NCI-H2029 (cell line): Measurements from ENCODE around the gene CAPZB.

Experiments used
- DNase-seq: peaks from one replicate; lab custom pipeline; 2025; lab: John Stamatoyannopoulos, UW

CAPZB gene

DNA sequence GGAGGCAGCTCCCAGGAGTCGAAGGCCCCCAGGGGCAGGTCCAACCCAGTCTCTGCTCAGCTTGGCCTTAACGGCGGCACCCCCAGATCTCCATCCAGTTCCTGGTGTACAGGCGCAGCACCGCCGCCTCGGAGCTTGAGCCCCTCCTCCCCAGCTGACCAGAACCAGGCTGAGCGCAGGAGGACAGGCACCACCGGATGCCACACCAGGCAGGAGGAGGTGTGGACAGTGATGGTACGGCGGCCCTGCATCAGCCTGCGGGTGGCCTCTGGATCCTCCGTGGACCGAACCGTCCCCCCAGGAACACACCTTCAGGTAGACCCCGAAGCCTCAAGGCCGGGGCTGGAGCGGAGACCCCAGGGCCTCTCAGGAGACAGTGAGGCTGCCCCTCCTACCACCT is 156.9 kb downstream of the CAPZB start:
- no peak for DNase-seq

DNA sequence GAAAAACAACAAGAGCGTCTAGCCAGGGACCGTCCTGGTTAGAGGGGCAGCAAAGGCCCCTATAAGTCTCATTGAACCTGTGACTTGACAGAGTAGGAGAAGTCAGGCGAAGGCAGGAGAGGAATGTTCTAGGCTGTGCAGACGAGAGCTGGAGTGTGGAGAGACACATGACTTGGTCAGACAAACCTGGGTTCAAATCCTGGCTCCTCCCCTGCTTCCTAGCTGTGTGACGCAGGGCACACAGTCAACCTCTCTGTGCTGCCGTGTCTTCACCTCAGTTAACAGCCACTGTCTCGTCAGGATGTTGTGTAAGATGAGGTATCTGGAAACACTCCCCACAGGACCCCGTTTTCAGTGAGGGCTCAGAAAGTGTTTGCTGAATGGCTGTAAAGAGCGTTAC is 157.6 kb downstream of the CAPZB start:
- DNase-seq: no peak

DNA sequence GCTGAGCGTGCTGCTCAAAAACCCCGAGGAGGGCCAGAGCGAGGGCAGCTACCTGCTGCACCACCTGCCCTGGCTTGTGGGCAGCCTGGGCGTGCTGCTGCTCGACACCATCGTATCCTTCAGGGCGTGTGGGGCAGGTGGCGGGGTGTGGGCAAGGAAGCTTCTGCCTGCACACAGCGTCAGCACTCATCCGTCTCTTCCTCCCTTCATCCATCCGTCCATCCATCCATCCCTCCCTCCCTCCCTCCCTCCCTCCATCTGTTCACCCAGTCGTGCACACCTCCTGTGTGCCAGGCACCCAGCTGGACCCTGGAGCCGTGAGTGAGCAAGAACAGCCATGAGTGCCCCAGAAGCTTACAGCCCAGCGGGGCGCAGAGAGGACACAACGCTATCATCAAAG is 158.0 kb downstream of the CAPZB start:
- no peak for DNase-seq

DNA sequence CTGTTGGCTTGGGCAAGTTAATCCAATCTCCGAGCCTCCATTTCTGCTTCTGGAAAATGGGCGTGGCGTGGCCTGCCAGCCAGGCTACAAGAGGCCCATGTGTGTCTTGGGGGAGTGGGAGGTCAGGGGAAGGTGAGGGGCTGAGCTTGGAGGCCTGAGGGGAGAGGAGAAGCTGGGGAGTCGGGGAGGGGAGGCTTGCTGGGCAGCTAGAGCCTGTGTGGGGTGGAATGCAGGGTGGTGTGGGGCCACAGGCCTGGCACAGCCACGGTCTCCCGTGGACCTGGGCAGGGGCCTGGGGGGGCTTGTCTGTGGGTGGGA is 158.6 kb downstream of the CAPZB start:
- no peak for DNase-seq

DNA sequence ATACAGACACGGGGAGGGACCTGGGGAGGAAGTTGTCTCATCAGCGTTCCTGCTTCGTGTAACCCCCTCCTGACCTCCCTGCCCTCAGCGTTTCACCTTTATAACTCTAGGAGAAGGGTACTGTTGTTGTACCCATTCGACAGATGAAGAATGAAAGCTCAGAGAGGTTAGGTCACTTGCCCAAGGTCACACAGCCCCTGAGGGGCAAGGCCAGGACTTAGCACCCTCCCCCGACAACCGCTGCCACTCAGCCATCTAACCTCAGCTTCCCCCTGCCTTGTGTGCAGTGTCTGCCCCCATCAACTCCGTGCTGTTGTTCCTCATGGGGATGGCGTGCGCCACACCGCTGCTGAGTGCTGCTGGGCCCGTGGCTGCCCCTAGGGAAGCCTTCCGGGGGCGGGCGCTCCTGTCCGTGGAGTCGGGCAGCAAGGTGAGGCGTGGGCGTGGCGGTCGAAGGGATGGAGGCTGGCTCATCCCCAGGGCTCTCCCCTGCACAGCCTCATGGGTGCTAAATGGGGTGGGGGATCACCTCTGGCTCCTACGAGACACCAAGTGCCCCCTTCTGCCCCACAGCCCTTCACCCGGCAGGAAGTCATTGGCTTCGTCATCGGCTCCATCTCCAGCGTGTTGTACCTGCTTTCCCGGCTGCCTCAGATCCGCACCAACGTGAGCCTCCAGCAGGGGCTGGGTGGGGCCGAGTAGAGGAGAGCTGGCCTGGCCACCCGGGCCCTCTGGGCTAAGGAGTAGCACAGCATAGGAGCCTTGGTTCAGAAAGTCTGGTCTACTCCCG is 159.2 kb downstream of the CAPZB start:
- no peak for DNase-seq

DNA sequence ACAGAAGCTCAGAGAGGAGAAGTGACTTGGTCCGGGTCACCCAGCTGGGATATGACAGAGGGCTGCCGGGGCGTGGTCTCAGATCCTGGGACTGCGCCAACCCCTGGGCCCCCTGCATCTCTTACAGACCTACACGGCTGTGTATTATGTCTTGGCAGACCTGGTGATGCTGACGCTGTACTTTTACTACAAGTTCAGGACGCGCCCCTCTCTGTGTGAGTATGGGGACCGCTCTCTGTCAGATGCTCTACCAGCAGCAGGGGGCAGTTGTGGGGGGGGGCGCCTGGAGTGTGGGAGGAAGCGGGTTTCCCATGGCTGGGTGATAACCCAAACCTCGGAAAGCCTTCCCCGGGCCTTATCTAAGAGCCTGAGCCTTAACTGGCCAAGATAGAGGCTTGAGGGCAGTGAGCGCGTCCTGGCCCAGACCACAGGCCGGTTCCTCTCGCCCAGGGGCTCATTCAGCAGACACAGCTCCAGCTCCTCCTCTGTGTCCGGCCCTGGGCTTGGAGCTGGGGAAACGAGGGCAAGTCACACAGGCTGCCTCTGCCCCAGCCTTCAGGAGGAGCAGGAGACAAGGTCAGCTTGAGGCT is 159.9 kb downstream of the CAPZB start:
- DNase-seq: no peak

DNA sequence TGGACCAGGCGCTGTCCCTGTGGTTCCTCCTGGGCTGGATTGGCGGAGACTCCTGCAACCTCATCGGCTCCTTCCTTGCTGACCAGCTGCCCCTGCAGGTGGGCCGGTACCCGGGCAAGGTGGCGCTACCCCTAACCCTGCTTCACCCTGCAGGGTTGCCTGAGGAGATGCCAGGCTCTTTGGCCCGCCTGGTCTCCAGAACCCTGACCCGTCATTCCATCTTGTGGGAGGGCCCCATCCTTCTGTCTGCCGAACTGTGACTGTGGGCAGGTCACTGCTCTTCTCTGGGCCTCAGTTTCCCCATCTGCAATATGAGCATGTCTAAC is 160.7 kb downstream of the CAPZB start:
- DNase-seq: no peak

DNA sequence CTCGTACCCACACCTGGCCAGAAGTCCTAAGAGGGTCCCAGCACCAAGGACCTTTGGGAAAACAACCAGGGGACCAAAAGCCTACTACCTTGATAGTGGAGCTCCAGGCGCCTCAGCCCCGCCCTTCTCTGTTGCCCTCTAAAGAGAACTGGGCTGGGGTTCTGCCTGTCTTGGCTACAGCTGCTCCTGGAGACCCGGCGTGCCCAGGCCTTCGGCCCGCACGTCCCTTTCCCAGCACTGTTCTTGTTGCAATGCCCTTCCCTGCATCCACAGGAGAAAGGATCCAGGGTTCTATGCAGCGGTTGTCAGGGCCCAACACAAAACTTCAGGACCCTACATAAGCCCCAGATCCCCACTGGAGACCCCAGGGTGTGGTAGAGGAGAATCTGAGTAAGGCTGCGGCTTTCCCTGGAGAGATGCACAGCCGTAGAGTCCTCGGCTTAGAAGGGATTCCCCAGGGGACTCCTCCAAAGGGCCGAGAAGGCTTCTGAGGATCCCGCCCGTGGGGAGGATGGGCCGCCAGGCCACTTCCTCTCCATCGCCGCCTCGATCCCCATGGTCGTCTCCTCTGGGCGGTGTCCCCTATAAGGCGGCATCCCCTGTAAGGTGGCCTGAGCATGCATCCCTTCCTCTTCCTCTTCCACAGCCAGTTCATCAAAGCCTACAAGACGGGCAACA is 161.2 kb downstream of the CAPZB start:
- DNase-seq: no peak

DNA sequence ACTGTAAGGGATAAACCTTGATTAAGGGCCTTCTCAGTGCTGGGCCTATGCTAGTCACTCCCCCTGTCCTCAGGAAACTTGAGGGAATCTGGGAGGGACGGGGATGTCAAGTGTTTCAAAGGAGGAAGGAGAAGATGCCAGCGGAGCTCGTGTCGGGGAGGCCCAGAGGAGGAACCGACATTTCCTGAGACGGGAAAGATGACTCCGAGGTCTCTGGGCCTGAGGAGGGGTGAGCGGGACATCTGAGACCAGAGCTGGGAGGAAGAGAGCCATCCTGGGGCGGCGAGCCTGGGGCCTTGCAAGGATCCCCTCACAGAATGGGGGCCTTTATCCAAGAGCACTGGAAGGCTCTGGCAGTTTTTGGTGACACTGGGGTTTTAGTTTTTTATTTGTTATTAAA is 162.9 kb downstream of the CAPZB start:
- DNase-seq: no peak

DNA sequence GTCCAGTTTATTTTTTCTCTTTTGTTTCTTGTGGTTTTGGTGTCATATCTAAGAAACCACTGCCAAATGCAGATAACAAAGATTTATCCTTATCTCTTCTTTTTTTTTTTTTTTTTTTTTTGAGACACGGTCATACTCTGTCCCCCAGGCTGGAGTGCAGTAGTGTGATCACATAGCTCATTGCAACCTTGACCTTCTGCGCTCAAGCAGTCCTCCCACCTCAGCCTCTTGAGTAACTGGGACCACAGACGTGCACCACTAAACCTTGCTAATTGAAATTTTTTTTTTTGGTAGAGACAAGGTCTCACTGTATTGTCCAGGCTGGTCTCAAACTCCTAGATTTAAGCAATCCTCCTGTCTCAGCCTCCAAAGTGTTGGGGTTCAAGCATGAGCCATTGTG is 164.3 kb downstream of the CAPZB start:
- no peak for DNase-seq

DNA sequence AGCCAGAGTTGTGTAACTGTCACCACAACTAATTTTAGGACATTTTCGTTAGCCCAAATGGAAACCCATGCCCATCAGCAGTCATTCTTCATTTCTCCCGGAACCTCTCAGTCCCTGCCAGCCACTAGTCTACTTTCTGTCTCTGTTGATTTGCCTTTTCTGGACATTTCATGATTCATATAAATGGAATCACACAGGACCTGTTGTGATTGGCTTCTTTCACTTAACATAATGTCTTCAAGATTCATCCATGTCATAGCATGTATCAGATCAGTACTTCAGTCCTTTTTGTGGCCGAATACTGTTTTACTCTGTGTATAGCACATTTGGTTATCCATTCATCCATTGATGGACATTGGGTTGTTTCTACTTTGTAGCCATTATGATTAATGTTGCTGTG is 166.1 kb downstream of the CAPZB start:
- no peak for DNase-seq

DNA sequence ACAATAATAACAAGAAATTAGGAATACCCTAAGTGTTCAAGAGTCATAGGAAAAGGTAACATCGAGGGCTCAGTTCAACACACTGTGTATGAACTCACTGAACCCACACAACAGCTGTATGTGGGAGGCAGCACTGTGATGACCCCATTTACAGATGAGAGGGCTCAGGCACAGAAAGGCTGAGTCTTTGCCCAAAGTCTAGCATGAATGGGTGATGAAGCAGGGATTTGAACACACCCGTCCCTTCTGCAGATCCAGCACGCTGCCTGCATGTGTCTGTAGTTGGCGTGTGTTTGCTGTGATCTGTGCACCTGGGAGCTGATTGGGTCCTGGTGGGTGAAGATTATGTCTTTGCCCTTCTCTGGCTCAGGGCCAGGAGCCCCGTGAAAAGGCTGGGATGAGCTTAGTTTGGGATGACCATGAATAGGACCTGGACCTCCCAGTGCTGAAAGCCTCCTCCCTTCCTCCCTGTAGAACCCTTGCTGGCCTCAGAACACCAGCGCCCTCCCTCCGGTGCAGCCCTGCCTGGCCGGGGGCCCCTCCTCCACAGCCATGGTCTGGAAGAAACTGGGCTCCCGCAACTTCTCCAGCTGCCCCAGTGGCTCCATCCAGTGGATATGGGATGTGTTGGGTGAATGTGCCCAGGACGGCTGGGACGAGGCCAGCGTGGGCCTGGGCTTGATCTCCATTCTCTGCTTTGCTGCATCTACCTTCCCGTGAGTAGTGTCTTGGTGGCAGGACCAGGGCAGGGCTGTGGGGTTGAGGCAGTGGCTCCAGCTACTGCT is 168.0 kb downstream of the CAPZB start:
- DNase-seq: no peak

DNA sequence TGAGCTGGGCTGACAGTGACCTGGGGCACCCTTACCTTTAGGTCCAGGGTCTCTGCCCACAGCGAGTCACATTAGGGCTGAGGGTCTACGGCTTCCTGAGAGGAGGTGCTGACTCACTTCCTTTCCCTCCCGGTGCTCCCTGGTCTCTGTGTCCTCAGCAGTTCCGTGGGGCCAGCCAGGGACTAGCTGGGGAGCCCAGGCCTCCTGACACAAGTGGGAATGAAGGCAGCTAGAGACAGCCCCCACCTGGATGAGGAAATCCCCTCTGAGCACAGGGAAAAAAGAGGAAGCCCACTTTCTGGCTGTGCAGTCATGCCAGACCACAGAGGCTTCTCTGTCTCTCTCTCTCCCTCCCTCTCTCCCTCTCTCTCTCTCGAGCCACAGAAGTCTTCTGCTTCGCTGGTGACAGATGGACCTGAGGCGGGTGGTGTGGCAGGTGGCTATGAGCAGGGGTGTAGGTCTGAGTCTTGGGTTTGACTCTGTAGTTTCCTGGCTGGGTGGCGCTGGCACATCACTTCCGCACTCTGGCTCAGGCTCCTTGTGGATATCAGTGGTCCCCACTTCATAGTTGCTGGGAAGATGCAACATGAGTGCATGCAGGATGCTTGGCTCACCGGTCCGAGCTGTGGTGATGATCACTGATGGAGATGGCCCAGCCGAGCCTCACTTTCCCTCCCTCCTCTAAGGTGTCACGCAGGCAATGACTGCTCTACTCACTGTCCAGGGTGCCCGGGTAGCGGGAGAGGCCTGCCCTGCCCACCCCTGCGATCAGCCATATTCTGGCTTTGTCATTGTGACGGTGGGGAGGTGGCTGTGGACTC is 169.8 kb downstream of the CAPZB start:
- DNase-seq: no peak

DNA sequence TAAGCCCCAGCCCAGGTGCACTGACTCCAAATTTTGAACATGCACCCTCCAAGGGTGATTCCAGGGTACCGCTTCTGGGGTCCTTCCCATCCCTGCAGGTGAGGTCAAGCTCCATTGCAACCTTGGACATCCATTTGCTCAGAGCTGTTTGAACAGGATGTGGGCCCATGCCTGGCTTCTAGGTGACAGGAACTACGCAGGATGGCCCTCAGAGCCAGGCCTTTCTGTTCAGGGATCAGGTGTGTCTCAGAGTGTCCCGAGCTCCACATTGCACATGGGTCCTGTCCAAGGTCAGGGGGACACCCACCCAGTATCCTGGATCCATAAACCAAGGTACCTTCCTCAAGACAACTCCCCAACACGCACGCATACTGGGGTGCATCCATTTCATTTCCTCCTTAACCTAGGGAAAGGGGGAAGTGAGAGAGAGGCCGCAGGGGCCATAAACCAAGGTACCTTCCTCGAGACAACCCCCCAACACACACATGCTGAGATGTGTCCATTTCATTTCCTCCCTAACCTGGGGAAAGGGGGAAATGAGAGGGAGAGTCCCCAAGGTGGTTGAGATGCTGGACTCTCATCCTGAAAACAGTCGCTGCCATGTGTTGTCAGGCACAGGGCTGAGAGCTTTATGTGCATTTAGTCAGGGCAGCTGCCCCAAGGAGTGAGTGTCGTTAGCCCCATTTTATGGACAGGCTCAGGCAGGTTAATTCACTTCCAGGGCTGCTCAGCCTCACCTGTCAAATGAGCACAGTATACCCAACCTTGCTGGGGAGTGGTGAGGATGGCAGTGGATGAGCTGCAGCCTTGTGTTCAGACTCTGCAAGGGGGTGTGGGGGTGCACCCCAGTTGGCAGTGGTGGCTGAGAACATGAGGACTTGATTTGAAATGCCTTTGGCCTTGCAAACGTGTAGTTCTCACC is 171.1 kb downstream of the CAPZB start:
- no peak for DNase-seq

DNA sequence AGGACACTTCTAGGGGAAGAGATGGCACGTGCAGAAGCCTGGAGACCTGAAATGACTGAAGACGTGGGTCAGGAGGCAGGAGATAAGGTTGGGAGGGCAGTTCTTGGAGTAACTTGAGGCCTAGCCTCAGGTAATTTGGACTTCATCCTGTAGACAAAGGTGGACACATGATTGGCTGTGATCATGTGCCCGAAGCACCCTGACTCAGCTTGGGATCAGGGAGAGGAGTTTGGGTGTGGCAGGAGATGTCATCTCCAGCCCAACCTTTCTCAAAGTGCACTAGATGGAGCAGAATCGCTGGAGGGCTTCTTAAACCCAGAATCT is 171.7 kb downstream of the CAPZB start:
- no peak for DNase-seq

DNA sequence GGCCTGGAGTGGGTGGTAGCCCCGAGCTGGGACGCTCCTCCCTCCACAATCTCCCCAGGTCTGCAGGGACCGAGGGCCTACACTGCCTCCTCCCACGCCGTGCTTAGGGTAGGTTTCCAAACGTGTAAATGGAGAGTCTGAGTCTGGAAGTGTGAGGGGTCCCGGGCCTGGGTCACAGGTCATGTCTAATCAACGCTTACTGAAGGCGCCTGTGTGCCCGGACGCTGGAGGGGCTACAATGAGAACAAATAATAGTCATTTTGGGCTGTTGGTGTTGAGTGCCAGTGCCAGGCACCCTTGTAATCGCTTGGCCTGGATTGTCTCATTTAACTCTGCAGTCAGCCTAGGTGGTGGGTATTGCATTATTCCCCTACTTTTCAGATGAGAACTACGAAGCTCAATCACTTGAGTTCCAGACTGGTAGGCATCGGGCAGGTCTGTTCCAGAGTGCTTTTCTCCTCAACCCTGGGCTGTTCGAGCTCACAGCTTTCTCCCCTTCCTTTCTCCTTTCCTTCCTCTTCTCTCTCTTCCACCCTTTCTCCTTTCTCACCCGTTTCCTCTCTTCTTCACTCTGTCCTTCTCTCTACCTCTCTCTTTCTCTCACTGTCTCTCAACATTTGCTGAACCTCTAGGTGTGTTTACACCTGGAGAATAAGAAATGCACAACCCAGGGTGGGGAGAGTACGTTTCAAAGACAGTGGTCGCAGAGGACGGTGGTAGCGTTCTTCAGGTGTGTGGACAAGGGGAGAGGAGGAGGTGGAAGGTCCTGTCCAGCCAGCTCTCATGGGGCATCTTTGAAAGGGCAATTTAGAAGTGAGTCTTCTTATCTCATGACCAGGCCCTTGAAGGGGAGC is 172.3 kb downstream of the CAPZB start:
- DNase-seq: no peak

DNA sequence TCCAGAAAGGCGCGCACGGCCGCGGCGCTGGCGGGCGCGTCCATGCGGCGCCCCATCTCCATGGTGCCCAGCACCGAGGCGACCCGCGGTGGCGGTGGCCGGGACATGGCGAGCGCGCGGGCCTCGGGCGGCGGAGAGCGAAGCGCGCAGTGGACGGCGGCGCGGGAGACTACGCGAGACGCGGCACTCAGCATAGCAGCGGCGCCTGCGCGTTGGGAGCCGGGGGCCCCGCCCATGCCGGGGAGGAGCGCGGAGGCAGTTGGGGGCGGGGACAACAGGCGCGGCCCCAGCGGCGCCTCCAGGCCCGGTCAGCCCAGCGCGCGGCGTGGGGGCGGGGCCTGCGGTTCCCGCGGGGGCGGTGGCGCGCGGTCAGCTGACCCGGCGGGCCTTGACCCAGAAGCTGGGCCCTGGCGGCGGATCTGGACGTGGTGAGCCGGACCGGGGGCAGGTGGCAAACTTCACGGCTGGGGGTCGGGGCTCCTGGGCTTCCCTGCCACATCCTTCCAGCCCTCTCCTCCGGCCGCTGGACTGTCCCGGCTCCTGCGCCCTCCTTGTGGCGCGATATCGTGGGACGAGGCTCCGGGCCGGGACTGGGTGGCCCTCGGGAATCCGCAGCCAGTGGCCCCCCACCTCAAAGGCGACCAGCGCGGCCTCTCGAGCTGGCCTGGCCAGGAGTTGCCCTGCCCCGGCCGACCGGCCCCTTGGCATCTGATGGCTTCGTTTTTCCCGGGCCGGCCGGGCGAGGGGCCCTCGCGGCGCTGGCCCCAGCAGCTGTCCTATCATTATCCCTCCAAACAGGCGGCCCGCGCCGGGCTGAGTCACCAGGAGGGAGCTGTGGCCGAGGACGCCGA is 173.2 kb downstream of the CAPZB start, which contains the start of the genes AKR7A2 and SLC66A1:
Gene AKR7A2, minus strand, starts transcription at position 214 of the 851 bp plus-strand sequence. Its CDS starts 20 bp downstream, at position 194.
Gene SLC66A1, plus strand, starts transcription at position 396 of the 851 bp plus-strand sequence. CDS start 5,352 bp downstream, outside the sequence.
- DNase-seq: peak; percentile 65

DNA sequence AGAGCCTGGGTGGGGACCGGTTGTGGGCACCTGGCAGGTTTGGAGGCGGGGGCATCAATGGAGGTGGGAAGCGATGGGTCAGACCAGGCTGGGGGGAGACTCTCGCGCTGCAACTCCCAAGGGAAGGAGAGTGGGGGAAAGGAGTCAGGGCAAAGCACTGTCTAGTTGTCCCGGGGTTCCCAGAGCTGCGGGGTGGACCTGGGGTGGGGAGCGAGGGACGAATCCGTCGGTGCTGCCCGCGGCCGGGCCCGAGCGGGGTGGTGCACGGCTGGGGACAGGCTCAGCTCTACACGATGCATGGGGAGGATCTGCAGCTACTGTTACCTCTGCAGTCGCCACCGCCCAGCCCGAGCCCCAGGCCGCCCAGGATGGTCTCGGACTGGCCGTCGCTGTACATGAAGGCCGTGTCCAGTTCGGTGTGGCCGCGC is 173.8 kb downstream of the CAPZB start:
- DNase-seq: no peak
